Measurements from ENCODE around the gene PTGIR.

GRCh38 chr19:46573679-46574498 lies 51.0 kb downstream of the PTGIR start:
- TF ChIP-seq, protein P1, sequence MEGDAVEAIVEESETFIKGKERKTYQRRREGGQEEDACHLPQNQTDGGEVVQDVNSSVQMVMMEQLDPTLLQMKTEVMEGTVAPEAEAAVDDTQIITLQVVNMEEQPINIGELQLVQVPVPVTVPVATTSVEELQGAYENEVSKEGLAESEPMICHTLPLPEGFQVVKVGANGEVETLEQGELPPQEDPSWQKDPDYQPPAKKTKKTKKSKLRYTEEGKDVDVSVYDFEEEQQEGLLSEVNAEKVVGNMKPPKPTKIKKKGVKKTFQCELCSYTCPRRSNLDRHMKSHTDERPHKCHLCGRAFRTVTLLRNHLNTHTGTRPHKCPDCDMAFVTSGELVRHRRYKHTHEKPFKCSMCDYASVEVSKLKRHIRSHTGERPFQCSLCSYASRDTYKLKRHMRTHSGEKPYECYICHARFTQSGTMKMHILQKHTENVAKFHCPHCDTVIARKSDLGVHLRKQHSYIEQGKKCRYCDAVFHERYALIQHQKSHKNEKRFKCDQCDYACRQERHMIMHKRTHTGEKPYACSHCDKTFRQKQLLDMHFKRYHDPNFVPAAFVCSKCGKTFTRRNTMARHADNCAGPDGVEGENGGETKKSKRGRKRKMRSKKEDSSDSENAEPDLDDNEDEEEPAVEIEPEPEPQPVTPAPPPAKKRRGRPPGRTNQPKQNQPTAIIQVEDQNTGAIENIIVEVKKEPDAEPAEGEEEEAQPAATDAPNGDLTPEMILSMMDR (IDR thresholded peaks at IDR 0.05) = no peak
- TF ChIP-seq POLR2A (IDR thresholded peaks at IDR 0.05) = no peak
